GM21786 (cell line): ENCODE measurements around the gene GID8.
"Not testable (repeated sequence)": the region's sequence is repeated elsewhere in the genome, so short reads cannot be mapped to it uniquely, and the experiment has no call there.

Experiments used
- ATAC-seq: cut with Tn5 transposase; IDR thresholded peaks from one replicate; pipeline ENCODE4 v1.9.1; 2021; ENCODE audit not compliant: unreplicated experiment

The GID8 gene

GRCh38 chr20:62956387-62957135 is 18.6 kb downstream of the GID8 start:
- no peak for ATAC-seq

GRCh38 chr20:62957136-62958117 is 19.5 kb downstream of the GID8 start:
- ATAC-seq, result no peak

- no peak for ATAC-seq
Observed at GRCh38 chr20:62958388-62959100, 20.6 kb downstream of the GID8 start.

- no peak for ATAC-seq
Observed at GRCh38 chr20:62959101-62959971, 21.4 kb downstream of the GID8 start.

- ATAC-seq, result no peak
Observed at GRCh38 chr20:62959998-62960436, 22.1 kb downstream of the GID8 start.

- not testable (repeated sequence) for ATAC-seq
Observed at GRCh38 chr20:62960446-62961309, 22.7 kb downstream of the GID8 start.

- no peak for ATAC-seq
Observed at GRCh38 chr20:62961310-62961783, 23.4 kb downstream of the GID8 start.

GRCh38 chr20:62961799-62962198 is 23.9 kb downstream of the GID8 start:
- ATAC-seq, result no peak

GRCh38 chr20:62962221-62962879 is 24.4 kb downstream of the GID8 start:
- no peak for ATAC-seq

GRCh38 chr20:62962891-62963613 is 25.1 kb downstream of the GID8 start:
- ATAC-seq, result no peak

GRCh38 chr20:62963614-62964397 is 25.9 kb downstream of the GID8 start:
- no peak for ATAC-seq

GRCh38 chr20:62964700-62965099 is 26.8 kb downstream of the GID8 start:
- no peak for ATAC-seq

GRCh38 chr20:62965363-62965771 is 27.4 kb downstream of the GID8 start:
- no peak for ATAC-seq

GRCh38 chr20:62966212-62967148 is 28.5 kb downstream of the GID8 start:
- no peak for ATAC-seq

- no peak for ATAC-seq
Observed at GRCh38 chr20:62967149-62967501, 29.2 kb downstream of the GID8 start.
